ENCODE data around the gene INHBE.

- no peak for TF ChIP-seq CTCF (IDR thresholded peaks at IDR 0.05)
- TF ChIP-seq EP300 (IDR thresholded peaks at IDR 0.05): no peak
- TF ChIP-seq POLR2AphosphoS5 (IDR thresholded peaks at IDR 0.05): no peak
Measured at GRCh38 chr12:57467915-57468314, 12.8 kb downstream of the INHBE start.

Data from stomach (tissue), 4 donors.